H7 (cell line): ENCODE data around the gene GRAMD1B. TPM values are rescaled to one million over a fixed set of nuclear protein-coding genes. Genes with fewer than 3 reads are reported as not detected.

Source experiments
- DNase-seq: peaks from one replicate; pipeline ENCODE4 v3.0.0; 2012
- H3K27me3 ChIP-seq: 2 replicates; pipeline ENCODE4 v1.6.0; 2011; ENCODE audit warnings: mild to moderate bottlenecking, low read length; ENCODE audit not compliant: control insufficient read depth, insufficient read depth
- H3K36me3 ChIP-seq: replicated peaks from 2 replicates; pipeline ENCODE4 v1.5.1; 2011; ENCODE audit warnings: low read length; ENCODE audit not compliant: control insufficient read depth, insufficient read depth
- H3K4me3 ChIP-seq: 2 replicates; pipeline ENCODE4 v1.5.1; 2011; ENCODE audit warnings: low read depth, mild to moderate bottlenecking, control low read depth, low read length, moderate library complexity; ENCODE audit not compliant: insufficient read depth
- total RNA-seq: library from RNA; depleted of rRNA; stranded (reverse); fragments of >200 nt; shearing (Covaris generic); gene quantifications from 2 replicates; pipeline ENCODE4 v1.2.3, GENCODE V29; 2014; rRNA removed

The GRAMD1B gene
- 15.9 and 17.1 TPM in 2 replicates for total RNA-seq

GRCh38 chr11:123429913-123430720 lies at the start of gene GRAMD1B:
TSS of gene GRAMD1B (plus strand) at chr11:123430269. CDS start at chr11:123430793, 524 bp downstream.
- DNase-seq, result peak; percentile 89
- Histone ChIP-seq H3K4me3 (peak within 1 kb of the TSS; percentile 94), H3K27me3 (peaks cover 22% of the 10 kb centered on the region), H3K36me3 (no peaks in the 10 kb centered on the region)

- no peak for DNase-seq
- no peaks in the 10 kb centered on the region for H3K36me3 ChIP-seq
Observed at GRCh38 chr11:123381149-123381548, 48.9 kb upstream of the GRAMD1B start.

GRCh38 chr11:123381817-123382554 lies 48.1 kb upstream of the GRAMD1B start:
- Histone ChIP-seq H3K27me3 (no peaks in the 10 kb centered on the region; the same call in 1 of the 2 replicates), H3K4me3 (no peak overlapping the region), H3K36me3 (no peaks in the 10 kb centered on the region)
- no peak for DNase-seq

More at GRCh38 chr11:123381149-123381548, 48.9 kb upstream of the GRAMD1B start:
- no peak overlapping the region for H3K4me3 ChIP-seq
- H3K27me3 ChIP-seq, result no peaks in the 10 kb centered on the region; the same call in 1 of the 2 replicates

GRCh38 chr11:123382555-123383074 lies 47.5 kb upstream of the GRAMD1B start:
- Histone ChIP-seq H3K27me3 (no peaks in the 10 kb centered on the region; the same call in 1 of the 2 replicates), H3K4me3 (no peak overlapping the region), H3K36me3 (no peaks in the 10 kb centered on the region)
- DNase-seq, result no peak

- no peak for DNase-seq
- H3K4me3 ChIP-seq, result no peak overlapping the region
Observed at GRCh38 chr11:123384116-123384515, 46.0 kb upstream of the GRAMD1B start.

GRCh38 chr11:123386796-123387510 lies 43.1 kb upstream of the GRAMD1B start:
- H3K4me3 ChIP-seq, result no peak overlapping the region
- no peaks in the 10 kb centered on the region for H3K36me3 ChIP-seq
- DNase-seq, result no peak
- H3K27me3 ChIP-seq, result no peaks in the 10 kb centered on the region; the same call in 1 of the 2 replicates

More at GRCh38 chr11:123384116-123384515, 46.0 kb upstream of the GRAMD1B start:
- Histone ChIP-seq H3K27me3 (no peaks in the 10 kb centered on the region; the same call in 1 of the 2 replicates), H3K36me3 (no peaks in the 10 kb centered on the region)

GRCh38 chr11:123388640-123389039 lies 41.4 kb upstream of the GRAMD1B start:
- no peaks in the 10 kb centered on the region for H3K36me3 ChIP-seq
- DNase-seq, result no peak
- no peaks in the 10 kb centered on the region; the same call in 1 of the 2 replicates for H3K27me3 ChIP-seq
- H3K4me3 ChIP-seq, result no peak overlapping the region

GRCh38 chr11:123390146-123390545 lies 39.9 kb upstream of the GRAMD1B start:
- Histone ChIP-seq H3K27me3 (no peaks in the 10 kb centered on the region; the same call in 1 of the 2 replicates), H3K4me3 (no peak overlapping the region)

GRCh38 chr11:123391646-123392348 lies 38.3 kb upstream of the GRAMD1B start:
- no peak overlapping the region for H3K4me3 ChIP-seq
- no peaks in the 10 kb centered on the region for H3K36me3 ChIP-seq
- DNase-seq, result no peak

More at GRCh38 chr11:123390146-123390545, 39.9 kb upstream of the GRAMD1B start:
- no peaks in the 10 kb centered on the region for H3K36me3 ChIP-seq
- DNase-seq, result no peak

GRCh38 chr11:123392431-123392830 lies 37.6 kb upstream of the GRAMD1B start:
- DNase-seq, result no peak
- H3K4me3 ChIP-seq, result no peak overlapping the region

More at GRCh38 chr11:123391646-123392348, 38.3 kb upstream of the GRAMD1B start:
- no peaks in the 10 kb centered on the region; the same call in 1 of the 2 replicates for H3K27me3 ChIP-seq

GRCh38 chr11:123392844-123393243 lies 37.2 kb upstream of the GRAMD1B start:
- no peak for DNase-seq
- Histone ChIP-seq H3K27me3 (no peaks in the 10 kb centered on the region; the same call in 1 of the 2 replicates), H3K4me3 (no peak overlapping the region), H3K36me3 (no peaks in the 10 kb centered on the region)

More at GRCh38 chr11:123392431-123392830, 37.6 kb upstream of the GRAMD1B start:
- H3K27me3 ChIP-seq, result no peaks in the 10 kb centered on the region; the same call in 1 of the 2 replicates
- no peaks in the 10 kb centered on the region for H3K36me3 ChIP-seq

- no peak overlapping the region for H3K4me3 ChIP-seq
- H3K36me3 ChIP-seq, result no peaks in the 10 kb centered on the region
- no peaks in the 10 kb centered on the region; the same call in 1 of the 2 replicates for H3K27me3 ChIP-seq
- DNase-seq, result no peak
Observed at GRCh38 chr11:123393312-123393927, 36.6 kb upstream of the GRAMD1B start.

GRCh38 chr11:123404676-123405075 lies 25.4 kb upstream of the GRAMD1B start:
- Histone ChIP-seq H3K36me3 (no peaks in the 10 kb centered on the region), H3K27me3 (peaks cover 9% of the 10 kb centered on the region; the same call in 1 of the 2 replicates), H3K4me3 (no peak overlapping the region)
- DNase-seq, result no peak
